ENCODE results near the gene ITPRIPL1. TPM values are rescaled to one million over a fixed set of nuclear protein-coding genes. Genes with fewer than 3 reads are reported as not detected.

ITPRIPL1 gene
- total RNA-seq, 2 donors from 2014 or later: 28.0 to 31.4 TPM

Other genes starting within 250 kb of the ITPRIPL1 start
- gene ADRA2B, start 208.7 kb upstream of the ITPRIPL1 start, total RNA-seq: 1 to 10 TPM; 1.7 to 2.1 TPM
- gene ASTL, start 186.8 kb upstream of the ITPRIPL1 start, total RNA-seq: 1 to 10 TPM; 8.1 to 9.1 TPM
- gene DUSP2, start 179.9 kb upstream of the ITPRIPL1 start, total RNA-seq: 100 to 1,000 TPM; 340 to 388 TPM
- gene STARD7, start 116.5 kb upstream of the ITPRIPL1 start, total RNA-seq: 100 to 1,000 TPM; 202 to 225 TPM
- gene TMEM127, start 59.3 kb upstream of the ITPRIPL1 start, total RNA-seq: 10 to 100 TPM; 23.2 to 29.3 TPM
- gene CIAO1, start 59.1 kb upstream of the ITPRIPL1 start, total RNA-seq: 10 to 100 TPM; 70.8 to 72.6 TPM
- gene SNRNP200, start 19.8 kb upstream of the ITPRIPL1 start, total RNA-seq: 100 to 1,000 TPM; 188 to 228 TPM
- gene NCAPH, start 10.4 kb downstream of the ITPRIPL1 start, total RNA-seq: 10 to 100 TPM; 82.2 to 86.2 TPM
- 1 to 10 TPM; 4.4 to 5.3 TPM for gene NEURL3, start 180.0 kb downstream of the ITPRIPL1 start, total RNA-seq
- gene ARID5A, start 211.4 kb downstream of the ITPRIPL1 start, total RNA-seq: 100 to 1,000 TPM; 424 to 433 TPM